ENCODE results near the gene TXNDC15.

The TXNDC15 gene

GRCh38 chr5:134920848-134921575 lies 46.8 kb downstream of the TXNDC15 start:
- no peak for DNase-seq

- no peak for DNase-seq
These were observed 58.3 kb downstream of the TXNDC15 start for GRCh38 chr5:134932508-134932907.

GRCh38 chr5:134934202-134934601 lies 60.0 kb downstream of the TXNDC15 start:
- DNase-seq = no peak

- no peak for DNase-seq
These were observed 61.8 kb downstream of the TXNDC15 start for GRCh38 chr5:134935711-134936602.

- no peak for DNase-seq
These were observed 63.4 kb downstream of the TXNDC15 start for GRCh38 chr5:134937526-134937925.

GRCh38 chr5:134938030-134938429 lies 63.9 kb downstream of the TXNDC15 start:
- DNase-seq = no peak

GRCh38 chr5:134939500-134939899 lies 65.3 kb downstream of the TXNDC15 start:
- no peak for DNase-seq

- DNase-seq = no peak
These were observed 69.4 kb downstream of the TXNDC15 start for GRCh38 chr5:134943547-134943946.

GRCh38 chr5:134944630-134945029 lies 70.5 kb downstream of the TXNDC15 start:
- no peak for DNase-seq

- no peak for DNase-seq
These were observed 70.9 kb downstream of the TXNDC15 start for GRCh38 chr5:134945041-134945440.

- DNase-seq = no peak
These were observed 74.7 kb downstream of the TXNDC15 start for GRCh38 chr5:134948911-134949310.

- no peak for DNase-seq
These were observed 75.1 kb downstream of the TXNDC15 start for GRCh38 chr5:134949316-134949715.

Data from GDM1 (cell line).